Esophagus muscularis mucosa (tissue), 3 donors: ENCODE data around the gene REX1BD.
A peak's percentile ranks its signal among the peaks of the same experiment; 100 is the strongest.

Source experiments
- CTCF ChIP-seq, 3 experiments: fragments of 200-600 bp in 2 of 3; fragments of 450-650 bp in 1 of 3; sonication (generic) in 2 of 3; IDR thresholded peaks; one replicate each; pipeline ENCODE4 v1.5.1; 2017 to 2019; ENCODE audit warnings: antibody characterized with exemption in 3 of 3, mild to moderate bottlenecking in 2 of 3, moderate library complexity in 1 of 3
- POLR2A ChIP-seq: fragments of 450-650 bp; IDR thresholded peaks from one replicate; pipeline ENCODE4 v1.6.1; 2017; ENCODE audit warnings: antibody characterized with exemption, moderate library complexity, mild to moderate bottlenecking, low read depth

GRCh38 chr19:18603255-18603957, 14.8 kb downstream of the REX1BD start:
- TF ChIP-seq CTCF (IDR thresholded peaks at IDR 0.05): peak in 1 of 3 experiments; percentile 29
- no peak for TF ChIP-seq POLR2A
